Caco-2 (cell line): ENCODE results near the gene CGNL1. TPM values are rescaled to one million over a fixed set of nuclear protein-coding genes. Genes with fewer than 3 reads are reported as not detected.

Experiments
- BruUV-seq: library from RNA; stranded (reverse); fragments of 400-500 nt; replicated peaks from 2 replicates; lab custom pipeline; 2021; lab: Mats Ljungman, UMichigan
- CTCF ChIA-PET: fragments of 300-600 bp; sonication (Branson Sonifier 250); formaldehyde crosslinking; loops from one replicate; lab custom pipeline; 2022; ENCODE audit warnings: antibody characterized with exemption; lab: Charles Lee
- POLR2A ChIA-PET: fragments of 300-600 bp; sonication (Branson Sonifier 250); formaldehyde crosslinking; loops from one replicate; lab custom pipeline; 2022; ENCODE audit warnings: antibody characterized with exemption; lab: Charles Lee
- DNase-seq, 2 experiments: peaks; one replicate each; pipeline versions ENCODE4 v3.0.0 to v3.0.0-alpha.2; 2020 to 2022
- H3K27me3 ChIP-seq: replicated peaks from 2 replicates; pipeline ENCODE4 v1.6.0; 2011; ENCODE audit warnings: low read length; ENCODE audit not compliant: control insufficient read depth, insufficient read depth
- H3K36me3 ChIP-seq: 2 replicates; pipeline ENCODE4 v1.5.1; 2011; ENCODE audit warnings: low read length; ENCODE audit not compliant: control insufficient read depth, insufficient read depth
- H3K4me1 ChIP-seq: fragments of 250-450 bp; sonication (Bioruptor Pico); 2 replicates; pipeline ENCODE4 v1.5.1; 2020; ENCODE audit warnings: mild to moderate bottlenecking
- H3K4me3 ChIP-seq: 2 replicates; pipeline ENCODE4 v1.5.1; 2011; ENCODE audit warnings: low read depth, mild to moderate bottlenecking, control low read depth, low read length
- H3K9me3 ChIP-seq: fragments of 250-450 bp; sonication (Bioruptor Pico); 2 replicates; pipeline ENCODE4 v1.5.1; 2020; ENCODE audit warnings: mild to moderate bottlenecking, moderate library complexity
- H3K27ac Mint-ChIP-seq: one replicate; pipeline ENCODE4 v1.8.0; 2022; ENCODE audit warnings: mixed read lengths; ENCODE audit not compliant: unreplicated experiment
- H3K27me3 Mint-ChIP-seq: one replicate; pipeline ENCODE4 v1.8.0; 2022; ENCODE audit warnings: mixed read lengths; ENCODE audit not compliant: insufficient read depth, unreplicated experiment
- H3K36me3 Mint-ChIP-seq: one replicate; pipeline ENCODE4 v1.8.0; 2022; ENCODE audit warnings: mild to moderate bottlenecking, mixed read lengths; ENCODE audit not compliant: insufficient read depth, unreplicated experiment
- H3K4me1 Mint-ChIP-seq: one replicate; pipeline ENCODE4 v1.8.0; 2022; ENCODE audit warnings: low read depth, mixed read lengths; ENCODE audit not compliant: unreplicated experiment
- H3K4me3 Mint-ChIP-seq: one replicate; pipeline ENCODE4 v1.8.0; 2022; ENCODE audit warnings: mild to moderate bottlenecking, moderate library complexity, mixed read lengths; ENCODE audit not compliant: unreplicated experiment
- H3K9me3 Mint-ChIP-seq: one replicate; pipeline ENCODE4 v1.8.0; 2022; ENCODE audit warnings: mixed read lengths; ENCODE audit not compliant: unreplicated experiment
- intact Hi-C: fragments of 100-400 bp; cut with micrococcal nuclease; formaldehyde crosslinking; loops from one replicate; pipeline ENCODE4 v1.10.0; 2022; ENCODE audit not compliant: unreplicated experiment
- total RNA-seq: library from RNA; stranded (reverse); gene quantifications from 2 replicates; pipeline ENCODE4 v1.2.3, GENCODE V29; 2022
- TF ChIP-seq, protein P1 (sequence below), 2 experiments: fragments of 200-600 bp in 1 of 2; IDR thresholded peaks; 1 replicate in 1 of 2; 2 replicates in 1 of 2; pipeline versions ENCODE4 v1.5.1 to v1.8.0; 2011 to 2022; ENCODE audit warnings: antibody characterized with exemption in 1 of 2, control low read depth in 1 of 2, inconsistent platforms in 1 of 2, low read depth in 1 of 2, low read length in 1 of 2, mild to moderate bottlenecking in 1 of 2, moderate library complexity in 1 of 2; ENCODE audit not compliant: insufficient read depth in 1 of 2, severe bottlenecking in 1 of 2, unreplicated experiment in 1 of 2

The CGNL1 gene
- total RNA-seq, 1 experiment from 2014 or later, result 8.3 TPM

- peak overlapping the region; percentile 30 for H3K27ac Mint-ChIP-seq
- Histone ChIP-seq H3K4me1 (peaks cover 37% of the 10 kb centered on the region), H3K4me3 (no peak overlapping the region), H3K36me3 (no peaks in the 10 kb centered on the region), H3K27me3 (no peaks in the 10 kb centered on the region), H3K9me3 (no peaks in the 10 kb centered on the region)
- intact Hi-C loops, result no loop called here
- TF ChIP-seq, protein P1, sequence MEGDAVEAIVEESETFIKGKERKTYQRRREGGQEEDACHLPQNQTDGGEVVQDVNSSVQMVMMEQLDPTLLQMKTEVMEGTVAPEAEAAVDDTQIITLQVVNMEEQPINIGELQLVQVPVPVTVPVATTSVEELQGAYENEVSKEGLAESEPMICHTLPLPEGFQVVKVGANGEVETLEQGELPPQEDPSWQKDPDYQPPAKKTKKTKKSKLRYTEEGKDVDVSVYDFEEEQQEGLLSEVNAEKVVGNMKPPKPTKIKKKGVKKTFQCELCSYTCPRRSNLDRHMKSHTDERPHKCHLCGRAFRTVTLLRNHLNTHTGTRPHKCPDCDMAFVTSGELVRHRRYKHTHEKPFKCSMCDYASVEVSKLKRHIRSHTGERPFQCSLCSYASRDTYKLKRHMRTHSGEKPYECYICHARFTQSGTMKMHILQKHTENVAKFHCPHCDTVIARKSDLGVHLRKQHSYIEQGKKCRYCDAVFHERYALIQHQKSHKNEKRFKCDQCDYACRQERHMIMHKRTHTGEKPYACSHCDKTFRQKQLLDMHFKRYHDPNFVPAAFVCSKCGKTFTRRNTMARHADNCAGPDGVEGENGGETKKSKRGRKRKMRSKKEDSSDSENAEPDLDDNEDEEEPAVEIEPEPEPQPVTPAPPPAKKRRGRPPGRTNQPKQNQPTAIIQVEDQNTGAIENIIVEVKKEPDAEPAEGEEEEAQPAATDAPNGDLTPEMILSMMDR (IDR thresholded peaks at IDR 0.05; ENCODE audit: insufficient read depth in 1 of 2, low read depth in 1 of 2, low read length in 1 of 2, severe bottlenecking in 1 of 2, unreplicated experiment in 1 of 2), result no peak
- no peak overlapping the region for H3K4me3 Mint-ChIP-seq
- H3K4me1 Mint-ChIP-seq, result peaks cover 30% of the 10 kb centered on the region
- no peak for DNase-seq
- ChIA-PET CTCF (no interaction called here), POLR2A (no interaction called here)
- no peaks in the 10 kb centered on the region for H3K9me3 Mint-ChIP-seq
- H3K27me3 Mint-ChIP-seq, result no peaks in the 10 kb centered on the region
- peaks cover 4% of the 10 kb centered on the region for H3K36me3 Mint-ChIP-seq
- BruUV-seq, result no TSS peak
These were observed 118.7 kb downstream of the CGNL1 start for GRCh38 chr15:57495041-57495440.

GRCh38 chr15:57495554-57496165 is 119.4 kb downstream of the CGNL1 start:
- BruUV-seq, result no TSS peak
- TF ChIP-seq, protein P1 (IDR thresholded peaks at IDR 0.05; ENCODE audit: insufficient read depth in 1 of 2, low read depth in 1 of 2, low read length in 1 of 2, severe bottlenecking in 1 of 2, unreplicated experiment in 1 of 2), result no peak
- Mint-ChIP-seq H3K27ac (peak overlapping the region; percentile 80), H3K4me3 (peak overlapping the region; percentile 47), H3K27me3 (no peaks in the 10 kb centered on the region), H3K4me1 (peaks cover 30% of the 10 kb centered on the region), H3K36me3 (peaks cover 4% of the 10 kb centered on the region), H3K9me3 (no peaks in the 10 kb centered on the region)
- Histone ChIP-seq H3K27me3 (no peaks in the 10 kb centered on the region), H3K36me3 (no peaks in the 10 kb centered on the region), H3K4me1 (peaks cover 37% of the 10 kb centered on the region), H3K9me3 (no peaks in the 10 kb centered on the region), H3K4me3 (no peak overlapping the region)
- intact Hi-C loops, result no loop called here
- ChIA-PET CTCF (no interaction called here), POLR2A (no interaction called here)
- DNase-seq, result peak in 1 of 2 experiments; percentile 19

- intact Hi-C loops, result no loop called here
- ChIA-PET POLR2A (no interaction called here), CTCF (interaction anchor here (1.5 kb wide), 2 partner anchors 31 to 119 kb away, joined by 3 to 4 read pairs; no protein-coding TSS in a partner anchor)
- Mint-ChIP-seq H3K9me3 (no peaks in the 10 kb centered on the region), H3K27me3 (no peaks in the 10 kb centered on the region), H3K4me3 (peak overlapping the region; percentile 18), H3K36me3 (peaks cover 4% of the 10 kb centered on the region), H3K27ac (peak overlapping the region; percentile 80), H3K4me1 (peaks cover 35% of the 10 kb centered on the region)
- TF ChIP-seq, protein P1 (IDR thresholded peaks at IDR 0.05; ENCODE audit: insufficient read depth in 1 of 2, low read depth in 1 of 2, low read length in 1 of 2, severe bottlenecking in 1 of 2, unreplicated experiment in 1 of 2), result no peak
- Histone ChIP-seq H3K4me1 (peaks cover 41% of the 10 kb centered on the region), H3K9me3 (no peaks in the 10 kb centered on the region), H3K27me3 (no peaks in the 10 kb centered on the region), H3K36me3 (no peaks in the 10 kb centered on the region), H3K4me3 (no peak overlapping the region)
- BruUV-seq, result TSS peak; percentile 86
- no peak for DNase-seq
These were observed 120.3 kb downstream of the CGNL1 start for GRCh38 chr15:57496594-57496945.
